ENCODE measurements around the gene MACROH2A1.

DNA sequence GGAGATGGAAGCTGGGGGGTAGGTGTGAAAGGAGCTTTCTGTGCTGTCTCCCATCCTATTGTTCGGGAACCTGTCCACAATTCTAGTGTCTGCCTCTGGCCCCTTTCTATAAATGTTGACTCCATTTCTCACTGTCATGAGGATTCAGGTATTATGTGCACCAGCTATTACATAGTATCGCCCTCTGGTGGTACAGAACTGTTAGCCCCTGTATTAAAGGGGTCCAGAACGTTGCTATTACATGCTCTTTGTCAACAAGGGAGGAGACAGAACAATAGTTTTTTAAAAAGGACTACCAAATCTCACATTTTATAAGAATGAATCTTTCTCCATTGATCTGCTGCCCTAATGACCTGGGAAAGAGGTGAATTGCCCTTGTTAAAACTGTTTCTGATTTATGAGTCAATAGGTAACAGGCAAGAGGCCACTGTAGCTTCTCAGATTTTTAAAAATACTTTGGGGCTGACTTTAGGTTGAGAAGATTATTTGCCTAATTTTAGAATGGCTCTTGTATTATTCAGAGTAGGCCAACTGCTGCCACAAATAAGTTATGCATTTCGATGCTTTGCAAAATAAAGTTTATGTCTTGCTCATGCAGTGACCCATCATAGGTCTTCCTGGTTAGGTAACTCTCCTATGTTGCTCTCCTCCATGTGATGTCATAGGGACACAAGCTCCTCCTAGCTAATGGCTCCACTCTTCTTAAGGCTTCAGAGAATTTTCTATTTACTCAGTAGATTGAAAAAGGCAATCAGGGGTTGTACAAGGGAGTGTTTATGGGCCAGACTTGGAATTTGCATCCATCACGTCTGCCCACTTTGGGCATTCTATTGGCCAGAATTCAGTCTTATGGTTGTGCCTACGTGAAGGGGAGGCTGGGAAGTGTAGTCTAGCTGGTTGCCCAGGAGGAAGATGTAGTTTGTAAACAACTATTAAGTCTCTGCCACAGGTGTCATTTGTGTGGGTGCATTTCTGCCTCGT lies 27.4 kb upstream of the MACROH2A1 start:
- TF ChIP-seq, protein P1, sequence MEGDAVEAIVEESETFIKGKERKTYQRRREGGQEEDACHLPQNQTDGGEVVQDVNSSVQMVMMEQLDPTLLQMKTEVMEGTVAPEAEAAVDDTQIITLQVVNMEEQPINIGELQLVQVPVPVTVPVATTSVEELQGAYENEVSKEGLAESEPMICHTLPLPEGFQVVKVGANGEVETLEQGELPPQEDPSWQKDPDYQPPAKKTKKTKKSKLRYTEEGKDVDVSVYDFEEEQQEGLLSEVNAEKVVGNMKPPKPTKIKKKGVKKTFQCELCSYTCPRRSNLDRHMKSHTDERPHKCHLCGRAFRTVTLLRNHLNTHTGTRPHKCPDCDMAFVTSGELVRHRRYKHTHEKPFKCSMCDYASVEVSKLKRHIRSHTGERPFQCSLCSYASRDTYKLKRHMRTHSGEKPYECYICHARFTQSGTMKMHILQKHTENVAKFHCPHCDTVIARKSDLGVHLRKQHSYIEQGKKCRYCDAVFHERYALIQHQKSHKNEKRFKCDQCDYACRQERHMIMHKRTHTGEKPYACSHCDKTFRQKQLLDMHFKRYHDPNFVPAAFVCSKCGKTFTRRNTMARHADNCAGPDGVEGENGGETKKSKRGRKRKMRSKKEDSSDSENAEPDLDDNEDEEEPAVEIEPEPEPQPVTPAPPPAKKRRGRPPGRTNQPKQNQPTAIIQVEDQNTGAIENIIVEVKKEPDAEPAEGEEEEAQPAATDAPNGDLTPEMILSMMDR (IDR thresholded peaks at IDR 0.05; ENCODE audit: low read depth, low read length), result peak; percentile 65
- TF ChIP-seq EZH2phosphoT487 (IDR thresholded peaks at IDR 0.05; ENCODE audit: low read depth), result no peak

Data from OCI-LY3 (cell line).